Esophagus muscularis mucosa (tissue), 4 donors: ENCODE measurements around the gene INSR. TPM values are rescaled to one million over a fixed set of nuclear protein-coding genes. Genes with fewer than 3 reads are reported as not detected.
"Not testable (repeated sequence)": the region's sequence is repeated elsewhere in the genome, so short reads cannot be mapped to it uniquely, and the experiment has no call there.

Source experiments
- DNase-seq: peaks from one replicate; pipeline ENCODE4 v3.0.0-alpha.2; 2017; ENCODE audit errors: extremely low spot score
- H3K27ac ChIP-seq, 4 donors: fragments of 200-600 bp; sonication (generic); replicated peaks in 1 of 4; 1 replicate in 3 of 4; 2 replicates in 1 of 4; pipeline ENCODE4 v1.5.1; 2016 to 2019; ENCODE audit warnings: mild to moderate bottlenecking in 1 of 4
- H3K27me3 ChIP-seq, 4 donors: fragments of 200-600 bp; sonication (generic); one replicate each; pipeline versions ENCODE4 v1.5.1 to v1.6.0; 2016 to 2019
- H3K36me3 ChIP-seq, 4 donors: fragments of 200-600 bp; sonication (generic); one replicate each; pipeline ENCODE4 v1.5.1; 2016 to 2019
- H3K4me1 ChIP-seq, 4 donors: fragments of 200-600 bp; sonication (generic); one replicate each; pipeline ENCODE4 v1.5.1; 2016 to 2019
- H3K4me3 ChIP-seq, 4 donors: fragments of 200-600 bp; sonication (generic); 1 replicate in 2 of 4; 2 replicates in 2 of 4; pipeline ENCODE4 v1.5.1; 2016 to 2019; ENCODE audit warnings: mild to moderate bottlenecking in 4 of 4, moderate library complexity in 1 of 4
- H3K9me3 ChIP-seq, 4 donors: fragments of 200-600 bp; sonication (generic); 1 replicate in 3 of 4; 2 replicates in 1 of 4; pipeline ENCODE4 v1.5.1; 2016 to 2019
- CTCF ChIP-seq, 3 experiments: fragments of 200-600 bp in 2 of 3; fragments of 450-650 bp in 1 of 3; sonication (generic) in 2 of 3; IDR thresholded peaks; one replicate each; pipeline ENCODE4 v1.5.1; 2017 to 2019; ENCODE audit warnings: antibody characterized with exemption in 3 of 3, mild to moderate bottlenecking in 2 of 3, moderate library complexity in 1 of 3
- EP300 ChIP-seq: sonication (generic); formaldehyde crosslinking; IDR thresholded peaks from one replicate; pipeline ENCODE4 v1.6.1; 2017; ENCODE audit warnings: antibody characterized with exemption
- POLR2A ChIP-seq: fragments of 450-650 bp; IDR thresholded peaks from one replicate; pipeline ENCODE4 v1.6.1; 2017; ENCODE audit warnings: antibody characterized with exemption, moderate library complexity, mild to moderate bottlenecking, low read depth
- POLR2AphosphoS5 ChIP-seq, 2 donors: sonication (generic); formaldehyde crosslinking; IDR thresholded peaks; one replicate each; pipeline ENCODE4 v1.6.1; 2017; ENCODE audit warnings: antibody characterized with exemption in 2 of 2
- WGBS: methylation state at CpG from one replicate; pipeline ENCODE4 v1.1.5; 2018; 5-methylcytosine and 5-hydroxymethylcytosine counted together
- intact Hi-C: fragments of 100-400 bp; cut with DNase I; formaldehyde crosslinking; loops from one replicate; pipeline ENCODE4 v1.15.1; 2023
- total RNA-seq, 4 donors: library from RNA; depleted of rRNA; stranded (reverse); fragments of >200 nt; gene quantifications; one replicate each; pipeline versions ENCODE4 v1.1.0 to v1.2.1, GENCODE V29; 2016

INSR gene
- total RNA-seq, 4 donors from 2014 or later: 72.3 to 143 (median 92.5) TPM

- no peak for DNase-seq
- Histone ChIP-seq H3K4me1 (peaks cover 4 to 12% (median 7%) of the 10 kb centered on the region in 4 donors), H3K27ac (no peak overlapping the region), H3K9me3 (peaks cover 0 to 8% (median 0%) of the 10 kb centered on the region in 4 donors), H3K27me3 (no peaks in the 10 kb centered on the region), H3K36me3 (no peaks in the 10 kb centered on the region), H3K4me3 (no peak overlapping the region)
- intact Hi-C loops: no loop called here
- TF ChIP-seq POLR2A (no peak), POLR2AphosphoS5 (IDR thresholded peaks at IDR 0.05) (no peak), EP300 (no peak), CTCF (IDR thresholded peaks at IDR 0.05) (no peak)
- 64% methylated on average over 5 of the region's 5 CpGs for WGBS
Observed at GRCh38 chr19:7236153-7236552, 58.1 kb downstream of the INSR start.

- no peaks in the 10 kb centered on the region for H3K9me3 ChIP-seq
- no peaks in the 10 kb centered on the region for H3K36me3 ChIP-seq
- no peak for DNase-seq
- no peak for TF ChIP-seq POLR2A
- TF ChIP-seq EP300: no peak
- peak in 1 of 2 donors; percentile 57 for TF ChIP-seq POLR2AphosphoS5 (IDR thresholded peaks at IDR 0.05)
- WGBS: 56% methylated on average over 9 of the region's 9 CpGs
- no peak overlapping the region for H3K4me3 ChIP-seq
- H3K4me1 ChIP-seq: peaks cover 20 to 41% (median 38%) of the 10 kb centered on the region in 4 donors
- peak overlapping the region in 3 of 4 donors; percentile 26 to 40 (median 34) for H3K27ac ChIP-seq
- no peaks in the 10 kb centered on the region for H3K27me3 ChIP-seq
- intact Hi-C loops: no loop called here
Observed at GRCh38 chr19:7230826-7231225, 63.4 kb downstream of the INSR start.

- 86% methylated on average over 5 of the region's 5 CpGs for WGBS
- no peak overlapping the region for H3K4me3 ChIP-seq
- no peaks in the 10 kb centered on the region for H3K36me3 ChIP-seq
- intact Hi-C loops: no loop called here
- DNase-seq: no peak
- peak overlapping the region in 2 of 4 donors; percentile 10 to 35 for H3K27ac ChIP-seq
- TF ChIP-seq CTCF (IDR thresholded peaks at IDR 0.05) (no peak), POLR2AphosphoS5 (IDR thresholded peaks at IDR 0.05) (no peak), EP300 (no peak), POLR2A (no peak)
- H3K9me3 ChIP-seq: no peaks in the 10 kb centered on the region
- H3K27me3 ChIP-seq: no peaks in the 10 kb centered on the region
- H3K4me1 ChIP-seq: peaks cover 27 to 51% (median 43%) of the 10 kb centered on the region in 4 donors
Observed at GRCh38 chr19:7229735-7230134, 64.5 kb downstream of the INSR start.

GRCh38 chr19:7228935-7229541 is 65.2 kb downstream of the INSR start:
- H3K36me3 ChIP-seq: no peaks in the 10 kb centered on the region
- no peaks in the 10 kb centered on the region for H3K9me3 ChIP-seq
- TF ChIP-seq EP300: no peak
- no peak for TF ChIP-seq CTCF (IDR thresholded peaks at IDR 0.05)
- no peak for TF ChIP-seq POLR2AphosphoS5 (IDR thresholded peaks at IDR 0.05)
- no peak for TF ChIP-seq POLR2A
- no peak for DNase-seq
- no peak overlapping the region for H3K4me3 ChIP-seq
- intact Hi-C loops: no loop called here
- no peak overlapping the region for H3K27ac ChIP-seq
- H3K27me3 ChIP-seq: no peaks in the 10 kb centered on the region
- WGBS: 83% methylated on average over 1 of the region's 1 CpG
- H3K4me1 ChIP-seq: peaks cover 34 to 58% (median 50%) of the 10 kb centered on the region in 4 donors

- no peak overlapping the region for H3K27ac ChIP-seq
- no peaks in the 10 kb centered on the region for H3K9me3 ChIP-seq
- H3K4me3 ChIP-seq: no peak overlapping the region
- DNase-seq: no peak
- intact Hi-C loops: no loop called here
- H3K36me3 ChIP-seq: no peaks in the 10 kb centered on the region
- H3K4me1 ChIP-seq: peaks cover 41 to 71% (median 57%) of the 10 kb centered on the region in 4 donors
- no peaks in the 10 kb centered on the region for H3K27me3 ChIP-seq
- TF ChIP-seq CTCF (IDR thresholded peaks at IDR 0.05): no peak
- TF ChIP-seq POLR2A: no peak
- no peak for TF ChIP-seq EP300
- TF ChIP-seq POLR2AphosphoS5 (IDR thresholded peaks at IDR 0.05): no peak
- 87% methylated on average over 6 of the region's 6 CpGs for WGBS
Observed at GRCh38 chr19:7227735-7228134, 66.5 kb downstream of the INSR start.

GRCh38 chr19:7227149-7227548 is 67.1 kb downstream of the INSR start:
- peaks cover 47 to 77% (median 63%) of the 10 kb centered on the region in 4 donors for H3K4me1 ChIP-seq

More at GRCh38 chr19:7227149-7227548, 67.1 kb downstream of the INSR start:
- H3K4me3 ChIP-seq, H3K36me3 ChIP-seq, intact Hi-C loops, DNase-seq, H3K27me3 ChIP-seq, H3K9me3 ChIP-seq: not testable (repeated sequence)
- H3K27ac ChIP-seq: peak overlapping the region; percentile 13 to 77 (median 28)
- 91% methylated on average over 5 of the region's 5 CpGs for WGBS
